Neural progenitor cell (in vitro differentiated cells): Measurements from ENCODE around the gene C1orf87. TPM values are rescaled to one million over a fixed set of nuclear protein-coding genes. Genes with fewer than 3 reads are reported as not detected.

Experiments used
- DNase-seq: peaks from one replicate; pipeline ENCODE4 v3.0.0-alpha.2; 2016; ENCODE audit warnings: low spot score
- H2AFZ ChIP-seq: fragments of 200-600 bp; sonication (generic); replicated peaks from 2 replicates; pipeline ENCODE4 v1.6.1; 2016; ENCODE audit warnings: antibody characterized with exemption
- H3F3A ChIP-seq: fragments of 200-600 bp; sonication (generic); 2 replicates; pipeline ENCODE4 v1.6.1; 2016; ENCODE audit warnings: antibody characterized with exemption, low read depth
- H3K27ac ChIP-seq: fragments of 200-600 bp; sonication (generic); 2 replicates; pipeline ENCODE4 v1.5.1; 2016; ENCODE audit warnings: mild to moderate bottlenecking
- H3K27me3 ChIP-seq: fragments of 200-600 bp; sonication (generic); 2 replicates; pipeline ENCODE4 v1.6.1; 2016; ENCODE audit warnings: mild to moderate bottlenecking, moderate library complexity
- H3K36me3 ChIP-seq: fragments of 200-600 bp; sonication (generic); 2 replicates; pipeline ENCODE4 v1.5.1; 2016
- H3K4me1 ChIP-seq: fragments of 200-600 bp; sonication (generic); 2 replicates; pipeline ENCODE4 v1.6.1; 2016; ENCODE audit warnings: mixed run types
- H3K4me2 ChIP-seq: fragments of 200-600 bp; sonication (generic); 2 replicates; pipeline ENCODE4 v1.6.1; 2016
- H3K4me3 ChIP-seq: fragments of 200-600 bp; sonication (generic); 2 replicates; pipeline ENCODE4 v1.5.1; 2016
- H3K79me2 ChIP-seq: fragments of 200-600 bp; sonication (generic); 2 replicates; pipeline ENCODE4 v1.6.1; 2016; ENCODE audit warnings: low read depth
- H3K9ac ChIP-seq: fragments of 200-600 bp; sonication (generic); 2 replicates; pipeline ENCODE4 v1.6.1; 2016
- H3K9me3 ChIP-seq: fragments of 200-600 bp; sonication (generic); 2 replicates; pipeline ENCODE4 v1.5.1; 2016; ENCODE audit warnings: low read depth
- H4K20me1 ChIP-seq: fragments of 200-600 bp; sonication (generic); 2 replicates; pipeline ENCODE4 v1.6.1; 2016; ENCODE audit warnings: low read depth
- H3K27ac Mint-ChIP-seq: 3 replicates; pipeline ENCODE4 v1.8.0; 2021; ENCODE audit warnings: mixed read lengths
- H3K27me3 Mint-ChIP-seq: 2 replicates; pipeline ENCODE4 v1.8.0; 2022; ENCODE audit warnings: low read depth, mild to moderate bottlenecking, inconsistent platforms, moderate library complexity, mixed read lengths; ENCODE audit not compliant: insufficient read depth
- H3K36me3 Mint-ChIP-seq: 3 replicates; pipeline ENCODE4 v1.8.0; 2021; ENCODE audit warnings: mixed read lengths
- H3K4me1 Mint-ChIP-seq: 3 replicates; pipeline ENCODE4 v1.8.0; 2021; ENCODE audit warnings: mixed read lengths
- H3K4me3 Mint-ChIP-seq: 3 replicates; pipeline ENCODE4 v1.8.0; 2021; ENCODE audit warnings: mild to moderate bottlenecking, moderate library complexity, mixed read lengths
- H3K9me3 Mint-ChIP-seq: 3 replicates; pipeline ENCODE4 v1.8.0; 2020; ENCODE audit warnings: mixed read lengths
- EZH2 ChIP-seq: fragments of 200-600 bp; sonication (generic); IDR thresholded peaks from 2 replicates; pipeline ENCODE4 v1.6.1; 2017; ENCODE audit warnings: antibody characterized with exemption, mild to moderate bottlenecking, moderate library complexity
- EZH2phosphoT487 ChIP-seq: fragments of 200-600 bp; sonication (generic); IDR thresholded peaks from 2 replicates; pipeline ENCODE4 v1.6.1; 2017; ENCODE audit warnings: antibody characterized with exemption
- total RNA-seq: library from RNA; depleted of rRNA; stranded (reverse); fragments of >200 nt; gene quantifications from 2 replicates; pipeline ENCODE4 v1.2.3, GENCODE V29; 2015; ENCODE audit warnings: low replicate concordance
- TF ChIP-seq, protein P1 (sequence below): fragments of 200-600 bp; sonication (generic); IDR thresholded peaks from 2 replicates; pipeline ENCODE4 v1.5.1; 2017; ENCODE audit warnings: antibody characterized with exemption, mild to moderate bottlenecking

Gene C1orf87
- total RNA-seq, 1 donor from 2014 or later = not detected

- Mint-ChIP-seq H3K4me3 (no peak overlapping the region), H3K9me3 (no peaks in the 10 kb centered on the region), H3K4me1 (peaks cover 18% of the 10 kb centered on the region), H3K36me3 (no peaks in the 10 kb centered on the region), H3K27me3 (peaks cover 8% of the 10 kb centered on the region), H3K27ac (no peak overlapping the region)
- no peak for TF ChIP-seq EZH2
- no peak for TF ChIP-seq EZH2phosphoT487
- TF ChIP-seq, protein P1, sequence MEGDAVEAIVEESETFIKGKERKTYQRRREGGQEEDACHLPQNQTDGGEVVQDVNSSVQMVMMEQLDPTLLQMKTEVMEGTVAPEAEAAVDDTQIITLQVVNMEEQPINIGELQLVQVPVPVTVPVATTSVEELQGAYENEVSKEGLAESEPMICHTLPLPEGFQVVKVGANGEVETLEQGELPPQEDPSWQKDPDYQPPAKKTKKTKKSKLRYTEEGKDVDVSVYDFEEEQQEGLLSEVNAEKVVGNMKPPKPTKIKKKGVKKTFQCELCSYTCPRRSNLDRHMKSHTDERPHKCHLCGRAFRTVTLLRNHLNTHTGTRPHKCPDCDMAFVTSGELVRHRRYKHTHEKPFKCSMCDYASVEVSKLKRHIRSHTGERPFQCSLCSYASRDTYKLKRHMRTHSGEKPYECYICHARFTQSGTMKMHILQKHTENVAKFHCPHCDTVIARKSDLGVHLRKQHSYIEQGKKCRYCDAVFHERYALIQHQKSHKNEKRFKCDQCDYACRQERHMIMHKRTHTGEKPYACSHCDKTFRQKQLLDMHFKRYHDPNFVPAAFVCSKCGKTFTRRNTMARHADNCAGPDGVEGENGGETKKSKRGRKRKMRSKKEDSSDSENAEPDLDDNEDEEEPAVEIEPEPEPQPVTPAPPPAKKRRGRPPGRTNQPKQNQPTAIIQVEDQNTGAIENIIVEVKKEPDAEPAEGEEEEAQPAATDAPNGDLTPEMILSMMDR = no peak
- Histone ChIP-seq H3K4me2 (no peak overlapping the region), H3K79me2 (no peaks in the 10 kb centered on the region), H4K20me1 (no peaks in the 10 kb centered on the region), H3K36me3 (no peaks in the 10 kb centered on the region), H3K4me3 (no peak overlapping the region), H3K9me3 (no peaks in the 10 kb centered on the region), H3F3A (peaks cover 16% of the 10 kb centered on the region), H3K27ac (no peak overlapping the region), H3K4me1 (peaks cover 22% of the 10 kb centered on the region), H3K9ac (no peak overlapping the region), H2AFZ (no peak overlapping the region), H3K27me3 (peaks cover 18% of the 10 kb centered on the region)
- DNase-seq = no peak
These were observed 95.1 kb downstream of the C1orf87 start for GRCh38 chr1:59978511-59978910.

DNA sequence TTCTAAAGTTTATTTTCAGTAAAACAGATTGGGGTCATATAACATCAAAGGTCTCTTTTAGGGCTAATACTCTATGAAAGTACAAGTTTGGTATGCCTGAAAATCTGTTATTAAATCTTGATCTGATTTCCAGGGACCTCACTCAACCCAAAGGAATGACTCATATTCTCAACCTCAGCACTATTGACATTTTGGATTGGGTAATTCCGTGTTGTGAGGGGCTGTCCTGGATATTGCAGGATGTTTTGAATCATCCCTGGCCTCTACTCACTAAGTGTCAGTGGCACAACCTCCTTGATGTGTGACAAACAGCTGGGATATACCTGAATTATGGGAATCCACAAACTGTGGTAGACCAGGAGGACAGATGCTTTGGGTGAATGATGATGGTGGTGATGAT lies 95.5 kb downstream of the C1orf87 start:
- no peaks in the 10 kb centered on the region for H3K36me3 ChIP-seq
- H3K4me2 ChIP-seq = no peak overlapping the region
- no peaks in the 10 kb centered on the region for H4K20me1 ChIP-seq
- H3K4me3 ChIP-seq = no peak overlapping the region
- H3K79me2 ChIP-seq = no peaks in the 10 kb centered on the region
- Mint-ChIP-seq H3K27me3 (peaks cover 8% of the 10 kb centered on the region), H3K4me3 (no peak overlapping the region), H3K4me1 (peaks cover 23% of the 10 kb centered on the region), H3K9me3 (no peaks in the 10 kb centered on the region), H3K36me3 (no peaks in the 10 kb centered on the region), H3K27ac (no peak overlapping the region)
- H3K27ac ChIP-seq = no peak overlapping the region
- no peak for DNase-seq
- no peak overlapping the region for H2AFZ ChIP-seq
- TF ChIP-seq, protein P1 = no peak
- no peak for TF ChIP-seq EZH2
- TF ChIP-seq EZH2phosphoT487 = no peak
- H3F3A ChIP-seq = peaks cover 16% of the 10 kb centered on the region
- peaks cover 18% of the 10 kb centered on the region for H3K27me3 ChIP-seq
- H3K9me3 ChIP-seq = no peaks in the 10 kb centered on the region
- peaks cover 22% of the 10 kb centered on the region for H3K4me1 ChIP-seq
- no peak overlapping the region for H3K9ac ChIP-seq

DNA sequence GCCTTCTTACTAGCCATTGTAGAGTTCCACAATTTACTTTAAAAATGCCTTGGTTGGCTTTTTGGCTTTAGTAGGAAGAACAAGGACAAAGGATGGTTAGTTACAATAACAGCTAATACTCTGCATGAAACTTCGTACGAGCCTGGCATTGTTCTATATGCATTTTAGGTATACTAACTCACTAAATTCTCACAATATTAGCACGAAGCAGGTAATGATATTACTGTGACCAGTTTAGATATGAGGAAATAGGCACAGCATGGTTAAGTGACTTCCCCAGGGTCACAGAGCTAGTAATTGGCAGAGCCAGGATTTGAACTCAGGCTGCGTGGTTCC lies 96.5 kb downstream of the C1orf87 start:
- Histone ChIP-seq H4K20me1 (no peaks in the 10 kb centered on the region), H3F3A (peaks cover 7% of the 10 kb centered on the region), H3K9ac (no peak overlapping the region), H3K4me2 (no peak overlapping the region), H3K4me1 (peaks cover 14% of the 10 kb centered on the region), H3K79me2 (no peaks in the 10 kb centered on the region), H3K9me3 (no peaks in the 10 kb centered on the region), H3K27ac (no peak overlapping the region), H3K36me3 (no peaks in the 10 kb centered on the region), H2AFZ (no peak overlapping the region), H3K27me3 (peaks cover 18% of the 10 kb centered on the region), H3K4me3 (no peak overlapping the region)
- no peak for DNase-seq
- TF ChIP-seq EZH2 (no peak), EZH2phosphoT487 (no peak)
- TF ChIP-seq, protein P1 = no peak
- Mint-ChIP-seq H3K27ac (no peak overlapping the region), H3K9me3 (no peaks in the 10 kb centered on the region), H3K36me3 (no peaks in the 10 kb centered on the region), H3K27me3 (peaks cover 8% of the 10 kb centered on the region), H3K4me3 (no peak overlapping the region), H3K4me1 (peaks cover 23% of the 10 kb centered on the region)
